A673 (cell line): ENCODE results near the gene EIF3D. TPM values are rescaled to one million over a fixed set of nuclear protein-coding genes. Genes with fewer than 3 reads are reported as not detected.

Experiments
- BruUV-seq: library from RNA; stranded (reverse); fragments of 400-500 nt; replicated peaks from 2 replicates; lab custom pipeline; 2021; lab: Mats Ljungman, UMichigan
- CTCF ChIA-PET: fragments of 300-600 bp; sonication (Branson Sonifier 250); formaldehyde crosslinking; loops from one replicate; lab custom pipeline; 2022; ENCODE audit warnings: antibody characterized with exemption; lab: Charles Lee
- POLR2A ChIA-PET: fragments of 300-600 bp; sonication (Branson Sonifier 250); formaldehyde crosslinking; loops from one replicate; lab custom pipeline; 2022; ENCODE audit warnings: antibody characterized with exemption; ENCODE audit not compliant: low non-redundant PET; lab: Charles Lee
- DNase-seq: peaks from one replicate; pipeline ENCODE4 v3.0.0-alpha.2; 2015; ENCODE audit warnings: low spot score
- H3K27ac ChIP-seq: fragments of 200-600 bp; sonication (generic); 2 replicates; pipeline ENCODE4 v1.5.1; 2016; ENCODE audit warnings: mixed run types, low read depth, mild to moderate bottlenecking, mixed read lengths, antibody characterized with exemption, low read length; ENCODE audit not compliant: poor library complexity, severe bottlenecking
- H3K27me3 ChIP-seq: fragments of 200-600 bp; sonication (generic); replicated peaks from 2 replicates; pipeline ENCODE4 v1.6.1; 2017; ENCODE audit warnings: mixed run types, low read depth, mild to moderate bottlenecking, mixed read lengths, antibody characterized with exemption, low read length; ENCODE audit not compliant: insufficient read depth, poor library complexity
- H3K36me3 ChIP-seq: fragments of 200-600 bp; sonication (generic); 2 replicates; pipeline ENCODE4 v1.6.1; 2016; ENCODE audit warnings: mixed run types, mild to moderate bottlenecking, mixed read lengths, antibody characterized with exemption, low read length; ENCODE audit not compliant: insufficient read depth, poor library complexity, severe bottlenecking
- H3K4me1 ChIP-seq: fragments of 200-600 bp; sonication (generic); 2 replicates; pipeline ENCODE4 v1.6.1; 2017; ENCODE audit warnings: mixed run types, mild to moderate bottlenecking, mixed read lengths, antibody characterized with exemption, low read length; ENCODE audit not compliant: insufficient read depth, poor library complexity, severe bottlenecking
- H3K4me3 ChIP-seq: fragments of 200-600 bp; sonication (generic); 2 replicates; pipeline ENCODE4 v1.5.1; 2016; ENCODE audit warnings: low read depth, mixed run types, mild to moderate bottlenecking, mixed read lengths, low read length; ENCODE audit not compliant: poor library complexity, severe bottlenecking
- H3K9me3 ChIP-seq: fragments of 200-600 bp; sonication (generic); 2 replicates; pipeline ENCODE4 v1.6.1; 2016; ENCODE audit warnings: mixed run types, low read depth, mild to moderate bottlenecking, mixed read lengths, antibody characterized with exemption, low read length; ENCODE audit not compliant: poor library complexity, severe bottlenecking
- CTCF ChIP-seq: fragments of 300-800, 200-600 bp; sonication (generic); conservative IDR thresholded peaks from 2 replicates; pipeline ENCODE4 v1.5.1; 2017; ENCODE audit warnings: low read depth, mild to moderate bottlenecking, antibody characterized with exemption, low read length, moderate library complexity, mixed read lengths
- EZH2 ChIP-seq: fragments of 200-600 bp; sonication (generic); IDR thresholded peaks from 2 replicates; pipeline ENCODE4 v1.6.1; 2017; ENCODE audit warnings: borderline replicate concordance, low read depth, mild to moderate bottlenecking, mixed read lengths, antibody characterized with exemption, low read length; ENCODE audit not compliant: poor library complexity, severe bottlenecking
- intact Hi-C: fragments of 100-400 bp; cut with micrococcal nuclease; formaldehyde crosslinking; loops from one replicate; pipeline ENCODE4 v1.10.0; 2022; ENCODE audit not compliant: unreplicated experiment
- total RNA-seq: library from RNA; stranded (reverse); gene quantifications from 2 replicates; pipeline ENCODE4 v1.2.3, GENCODE V29; 2021

The EIF3D gene
- total RNA-seq, 1 experiment from 2014 or later: 249 TPM

DNA sequence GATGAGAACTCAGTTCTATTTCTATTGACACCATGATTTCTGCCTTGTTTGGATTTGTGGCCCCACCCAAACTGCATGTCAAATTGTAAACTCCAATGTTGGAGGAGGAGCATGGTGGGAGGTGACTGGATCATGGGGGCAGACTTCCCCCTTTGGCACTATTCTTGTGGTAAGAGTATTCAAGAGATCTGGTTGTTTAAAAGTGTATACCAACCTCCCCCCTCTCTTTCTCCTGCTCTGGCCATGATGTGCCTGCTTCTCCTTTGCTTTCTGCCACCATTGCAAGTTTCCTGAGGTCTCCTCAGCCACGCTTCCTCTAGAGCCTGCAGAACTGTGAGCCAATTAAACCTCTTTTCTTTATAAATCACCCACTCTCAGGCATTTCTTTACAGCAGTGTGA is 14.2 kb downstream of the EIF3D start:
- Histone ChIP-seq H3K27ac (no peak overlapping the region), H3K9me3 (no peaks in the 10 kb centered on the region), H3K36me3 (peaks cover 92% of the 10 kb centered on the region), H3K4me1 (no peaks in the 10 kb centered on the region), H3K27me3 (no peaks in the 10 kb centered on the region), H3K4me3 (no peak overlapping the region)
- no TSS peak for BruUV-seq
- intact Hi-C loops: no loop called here
- TF ChIP-seq EZH2: no peak
- TF ChIP-seq CTCF: no peak
- CTCF ChIA-PET: no interaction called here
- no peak for DNase-seq
- POLR2A ChIA-PET: no interaction called here

DNA sequence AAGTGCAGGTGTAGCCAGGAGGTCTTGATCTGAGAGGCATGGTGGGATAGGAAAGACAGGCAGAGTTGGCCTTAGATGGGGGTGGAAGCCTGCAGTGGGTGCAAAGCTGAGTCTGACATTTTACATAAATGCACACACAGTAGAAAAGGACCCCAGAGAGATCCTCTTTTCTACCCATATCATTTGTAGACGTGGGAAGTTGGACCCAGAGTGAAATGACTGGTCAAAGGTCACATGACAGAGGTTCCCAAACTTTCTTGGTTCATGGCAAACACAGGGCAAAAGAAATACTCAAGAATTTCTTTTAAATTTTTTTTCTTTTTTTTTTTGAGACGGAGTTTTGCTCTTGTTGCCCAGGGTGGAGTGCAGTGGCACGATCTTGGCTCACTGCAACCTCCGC is 16.0 kb downstream of the EIF3D start:
- no peaks in the 10 kb centered on the region for H3K4me1 ChIP-seq
- H3K27ac ChIP-seq: no peak overlapping the region
- no peaks in the 10 kb centered on the region for H3K27me3 ChIP-seq
- peaks cover 74% of the 10 kb centered on the region for H3K36me3 ChIP-seq
- DNase-seq: no peak
- H3K9me3 ChIP-seq: no peaks in the 10 kb centered on the region
- BruUV-seq: no TSS peak
- CTCF ChIA-PET: no interaction called here
- POLR2A ChIA-PET: no interaction called here
- no peak overlapping the region for H3K4me3 ChIP-seq
- intact Hi-C loops: no loop called here
- TF ChIP-seq CTCF: no peak
- no peak for TF ChIP-seq EZH2

GRCh38 chr22:36512333-36512732 is 16.6 kb downstream of the EIF3D start:
- Histone ChIP-seq H3K27ac (no peak overlapping the region), H3K36me3 (peaks cover 67% of the 10 kb centered on the region), H3K27me3 (no peaks in the 10 kb centered on the region), H3K4me1 (peaks cover 3% of the 10 kb centered on the region), H3K4me3 (no peak overlapping the region), H3K9me3 (no peaks in the 10 kb centered on the region)
- no peak for DNase-seq
- POLR2A ChIA-PET: no interaction called here
- no TSS peak for BruUV-seq
- CTCF ChIA-PET: interaction anchor here (0.7 kb wide), 1 partner anchor 520 kb away, joined by 4 read pairs; no protein-coding TSS in a partner anchor
- TF ChIP-seq EZH2 (no peak), CTCF (no peak)
- intact Hi-C loops: no loop called here
